HG03025 (cell line): ENCODE results near the gene MRPS5.
"Not testable (repeated sequence)": the region's sequence is repeated elsewhere in the genome, so short reads cannot be mapped to it uniquely, and the experiment has no call there.

Experiments
- ATAC-seq: cut with Tn5 transposase; IDR thresholded peaks from one replicate; pipeline ENCODE4 v1.9.1; 2021; ENCODE audit warnings: mild to moderate bottlenecking, moderate library complexity; ENCODE audit not compliant: unreplicated experiment, low FRiP score

MRPS5 gene

DNA sequence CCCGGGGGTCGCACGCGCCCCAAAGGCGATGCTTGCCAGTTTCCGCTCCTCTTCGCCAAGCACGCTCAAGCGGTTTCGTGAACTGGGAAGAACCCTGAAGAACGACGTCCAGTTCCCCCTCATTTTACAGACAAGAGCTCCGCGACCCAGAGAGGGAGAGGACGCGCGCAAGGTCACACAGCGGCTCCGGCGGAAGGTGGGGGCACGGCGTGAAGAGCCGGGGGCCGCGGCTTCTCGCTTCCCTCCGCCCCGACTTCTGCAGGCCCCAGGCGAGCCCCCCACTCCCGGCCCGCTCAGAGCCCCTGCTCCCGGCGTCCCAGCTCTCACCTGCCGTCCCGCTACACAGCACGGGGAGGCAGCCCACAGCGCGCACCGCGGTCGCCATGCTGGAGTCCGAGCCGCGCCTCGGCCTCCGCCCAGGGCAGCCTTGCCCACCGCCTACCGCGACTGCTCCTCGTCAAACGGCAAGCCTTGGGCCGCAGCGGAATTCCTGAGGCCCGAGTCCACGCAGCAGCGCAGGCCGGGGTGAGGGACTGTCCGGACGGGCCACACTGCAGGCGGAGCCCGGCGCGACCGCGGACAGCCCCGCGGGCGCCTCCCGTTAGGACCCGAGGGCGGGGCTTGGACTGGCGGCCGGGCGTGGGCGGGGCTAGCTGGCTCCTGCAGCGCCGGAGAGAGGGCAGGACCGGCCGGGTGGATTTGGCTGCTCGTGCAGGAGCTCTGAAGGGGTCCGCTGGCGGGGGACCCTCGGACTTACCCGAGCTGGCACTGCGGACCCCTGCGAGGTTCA, at the start of gene MRPS5:
Gene MRPS5 (minus strand): TSS at position 402 of the 790 bp plus-strand sequence. CDS start 17 bp downstream, at position 385.
- peak; percentile 92 for ATAC-seq

DNA sequence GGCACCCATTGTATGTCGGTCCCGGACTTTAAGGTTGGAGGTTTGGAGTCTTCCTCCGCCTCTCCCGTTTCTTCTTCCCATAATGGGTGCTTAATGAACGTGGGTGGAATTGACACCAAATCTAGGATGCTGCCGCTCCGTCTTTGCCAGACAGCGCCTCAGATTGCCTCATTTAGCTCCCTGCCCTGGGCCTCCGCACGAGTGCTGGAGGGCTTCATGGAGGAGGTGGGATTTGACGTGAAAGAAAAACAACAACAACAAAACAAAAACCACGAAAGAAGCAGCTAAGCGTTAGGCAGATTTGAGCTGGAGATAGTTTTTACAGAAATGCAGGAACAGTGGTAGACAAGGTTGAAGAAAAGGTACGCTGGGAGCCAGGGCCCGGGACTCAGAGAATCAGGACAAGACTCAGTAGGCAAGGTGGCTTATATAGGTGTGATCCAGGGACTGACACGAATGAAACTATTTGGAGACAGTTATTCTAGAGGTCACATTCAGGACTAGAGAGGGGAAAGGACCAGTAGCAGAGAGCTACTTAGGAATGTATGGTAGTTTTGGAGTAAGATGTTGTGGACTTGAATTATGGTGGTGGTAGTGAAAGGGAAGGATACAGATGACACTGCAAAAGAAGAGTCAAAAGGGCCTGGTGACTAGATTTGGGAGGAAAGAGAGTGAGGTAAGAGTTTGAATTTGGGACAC, 44.6 kb upstream of the MRPS5 start:
- peak; percentile 10 for ATAC-seq

- peak; percentile 96 for ATAC-seq
Observed at GRCh38 chr2:95165371-95166064, 43.9 kb upstream of the MRPS5 start, which contains the start of gene ZNF2. TSS of gene ZNF2 (plus strand) at chr2:95165809. CDS start at chr2:95176227, 10,418 bp downstream.

DNA sequence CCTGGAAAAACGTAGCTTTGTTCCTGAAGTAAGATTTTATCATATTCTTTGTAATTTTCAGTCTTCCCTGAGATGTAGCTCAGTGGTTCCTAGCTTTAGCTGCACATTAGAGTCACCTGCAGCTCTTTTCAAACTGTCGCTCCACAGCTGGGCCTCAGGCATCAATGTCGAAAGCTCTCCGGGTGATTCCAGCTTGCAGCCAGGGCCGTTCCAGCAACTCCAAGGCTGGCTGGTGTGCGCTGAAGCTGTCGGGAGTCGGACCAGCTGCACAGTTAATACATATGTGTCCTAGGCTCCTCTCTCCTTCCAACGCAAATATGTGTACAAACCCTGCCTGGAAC, 43.4 kb upstream of the MRPS5 start:
- ATAC-seq: peak; percentile 17

GRCh38 chr2:95159690-95160449, 38.3 kb upstream of the MRPS5 start, which contains the start of gene ZNF514:
TSS of gene ZNF514 (minus strand) at chr2:95159848. CDS start at chr2:95153253, 6,595 bp downstream.
- ATAC-seq: peak; percentile 84

DNA sequence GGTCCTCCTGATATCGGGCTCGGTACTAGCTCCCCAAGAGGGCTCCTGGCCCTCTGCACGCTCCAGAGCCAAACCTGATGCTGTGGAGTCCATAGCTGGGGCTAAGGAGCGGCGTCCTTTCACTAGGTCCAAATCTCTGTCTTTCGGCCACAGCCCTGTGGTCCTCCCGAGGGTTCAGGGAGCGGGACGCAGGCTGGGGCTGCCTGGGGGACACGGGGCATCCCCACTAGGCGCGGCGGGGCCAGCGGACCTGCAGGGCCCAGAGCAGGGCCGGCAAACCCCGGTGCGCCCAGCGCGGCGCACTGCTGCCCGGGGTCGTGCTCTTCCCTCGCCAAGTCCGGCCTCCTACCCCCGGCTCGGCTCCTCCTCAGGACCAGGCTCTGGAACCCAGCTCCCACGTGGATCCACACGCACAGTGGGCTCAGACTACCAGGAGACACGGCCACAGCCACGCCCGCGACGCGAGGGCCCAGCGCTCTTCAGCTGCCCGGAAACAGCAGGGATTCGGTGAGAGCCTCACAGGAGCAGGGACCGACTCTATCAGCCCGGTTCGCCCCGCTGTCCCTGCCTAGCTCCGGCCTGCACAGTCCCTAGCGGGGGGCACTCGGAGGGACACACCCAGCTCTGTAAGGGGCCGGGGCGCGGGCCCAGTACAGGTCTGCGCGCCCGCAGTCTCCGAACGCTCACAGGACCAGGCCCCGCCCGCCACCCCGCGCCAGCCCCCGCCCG, 37.4 kb upstream of the MRPS5 start:
- peak; percentile 75 for ATAC-seq

GRCh38 chr2:95158441-95158840, 36.8 kb upstream of the MRPS5 start:
- ATAC-seq: no peak

GRCh38 chr2:95149397-95149984, 27.9 kb upstream of the MRPS5 start:
- ATAC-seq: no peak

- ATAC-seq: no peak
Observed at GRCh38 chr2:95143838-95144237, 22.2 kb upstream of the MRPS5 start.

GRCh38 chr2:95138702-95139101, 17.1 kb upstream of the MRPS5 start:
- no peak for ATAC-seq

GRCh38 chr2:95122197-95122551, 566 bp upstream of the MRPS5 start:
- ATAC-seq: peak; percentile 17

DNA sequence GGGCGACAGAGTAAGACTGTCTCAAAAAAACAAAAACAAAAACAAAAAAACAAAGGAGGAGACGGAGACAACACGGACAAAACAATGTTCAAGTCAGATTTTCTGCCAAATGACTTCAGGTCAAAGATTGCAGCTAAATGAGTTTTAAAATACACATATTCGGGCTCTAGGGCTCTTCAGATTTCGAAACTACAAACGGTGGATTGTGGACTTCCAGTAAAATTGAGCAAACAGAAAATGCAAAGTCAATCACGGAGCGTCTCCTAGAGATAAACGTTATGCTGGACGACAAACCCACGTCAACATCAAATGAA, 558 bp downstream of the MRPS5 start:
- peak; percentile 6 for ATAC-seq

DNA sequence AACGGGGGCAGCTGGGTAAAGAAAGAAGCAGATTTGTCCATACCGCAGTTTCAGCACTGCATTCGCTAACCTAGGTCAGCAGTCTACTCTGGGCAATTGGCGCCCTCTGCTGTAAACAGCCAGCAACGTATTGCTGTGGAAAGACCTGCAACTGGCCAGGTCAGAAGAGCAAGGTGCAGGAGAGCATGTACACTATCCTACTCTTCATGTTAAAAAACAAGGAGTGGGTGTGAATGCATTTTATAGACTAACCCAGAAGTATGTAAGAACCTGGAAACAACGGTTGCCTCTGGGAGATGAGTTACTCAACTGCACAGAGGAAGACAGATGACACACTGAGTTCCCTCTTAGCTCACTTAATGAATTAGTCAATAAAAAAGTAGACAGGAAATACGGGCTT, 6.2 kb downstream of the MRPS5 start:
- peak; percentile 82 for ATAC-seq

GRCh38 chr2:95113464-95113863, 8.1 kb downstream of the MRPS5 start:
- no peak for ATAC-seq

DNA sequence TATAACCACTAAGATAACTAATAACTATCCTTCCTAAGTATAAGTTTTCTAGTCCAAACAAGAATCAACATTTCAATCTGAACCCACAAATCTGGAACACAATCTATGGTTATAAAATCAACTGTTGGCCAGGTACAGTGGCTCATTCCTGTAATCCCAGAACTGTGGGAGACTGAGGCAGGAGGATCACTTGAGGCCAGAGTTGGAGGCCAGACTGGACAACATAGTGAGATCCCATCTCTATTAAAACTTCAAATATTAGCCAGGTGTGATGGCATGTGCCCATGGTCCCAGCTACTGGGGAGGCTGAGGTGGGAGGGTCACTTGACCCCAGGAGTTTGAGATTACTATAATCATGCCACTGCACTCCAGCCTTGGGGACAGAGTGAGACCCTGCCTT, 11.2 kb downstream of the MRPS5 start:
- no peak for ATAC-seq

- no peak for ATAC-seq
Observed at GRCh38 chr2:95109260-95109659, 12.3 kb downstream of the MRPS5 start.

DNA sequence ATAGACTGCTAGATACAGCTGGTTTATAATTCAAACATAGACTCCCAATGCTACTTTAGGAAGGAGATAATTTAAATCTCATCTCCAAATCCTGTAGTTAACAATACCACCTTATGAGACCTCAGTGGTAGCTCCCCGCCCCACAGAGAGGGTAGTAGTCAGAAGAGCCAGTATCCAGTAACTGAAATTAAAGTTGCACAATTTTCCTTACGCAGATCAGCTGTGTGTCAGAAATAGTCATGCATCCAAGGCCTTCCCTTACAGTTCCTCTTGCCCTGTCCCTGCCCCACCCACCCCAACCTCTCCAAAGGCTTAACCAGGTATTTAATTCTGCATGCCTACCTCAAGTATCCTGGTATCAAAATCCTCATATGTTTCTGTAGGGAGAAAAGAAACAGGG, 15.5 kb downstream of the MRPS5 start:
- no peak for ATAC-seq

DNA sequence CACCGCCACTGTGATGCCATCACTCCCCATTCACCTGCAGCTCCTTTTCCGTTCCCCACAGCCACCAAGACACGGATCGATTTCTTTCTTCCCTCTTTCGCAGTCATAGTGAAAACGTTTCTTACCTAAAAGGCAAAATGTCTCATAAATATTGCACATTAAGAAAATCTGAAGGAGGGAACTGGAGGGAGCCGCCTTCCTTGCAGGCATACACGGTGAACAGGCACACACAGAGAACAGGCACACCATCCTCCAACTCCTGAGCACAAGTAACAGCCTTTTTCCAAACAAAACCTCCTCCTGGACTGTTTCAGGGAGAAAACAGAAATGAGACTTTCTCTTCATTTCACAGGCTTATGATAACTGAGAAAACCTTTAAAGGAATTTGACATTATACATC, 17.0 kb downstream of the MRPS5 start:
- ATAC-seq: no peak

DNA sequence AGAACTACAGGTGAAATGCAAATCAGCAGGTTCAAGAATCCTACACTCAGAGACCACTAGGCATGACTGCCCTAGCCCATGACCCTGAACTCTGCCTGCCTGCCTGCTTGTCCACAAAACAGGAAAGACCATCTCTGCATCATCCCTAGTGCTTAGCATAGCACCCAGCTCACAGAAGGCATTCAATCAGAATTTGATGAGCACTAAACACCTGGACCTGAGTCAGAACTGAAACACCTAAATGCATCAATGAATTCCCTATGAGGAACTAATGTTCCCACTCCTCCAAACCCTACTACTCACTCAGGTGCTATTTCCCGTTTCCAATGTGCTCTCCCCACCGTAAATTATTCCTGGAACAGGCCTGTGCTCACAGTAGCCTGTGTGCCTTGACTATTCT, 21.7 kb downstream of the MRPS5 start:
- ATAC-seq: no peak

- ATAC-seq: not testable (repeated sequence)
Observed at GRCh38 chr2:95098273-95098672, 23.3 kb downstream of the MRPS5 start.
